OCI-M1 (cell line): ENCODE results near the gene ZNF281.
"Not testable (repeated sequence)": the region's sequence is repeated elsewhere in the genome, so short reads cannot be mapped to it uniquely, and the experiment has no call there.

Experiments
- DNase-seq: peaks from one replicate; lab custom pipeline; 2025; lab: John Stamatoyannopoulos, UW

The ZNF281 gene

GRCh38 chr1:200409761-200410565 lies at the start of gene ZNF281:
ZNF281 (minus strand) TSS chr1:200410036; CDS start chr1:200409705, 331 bp downstream.
- peak; percentile 96 for DNase-seq

- no peak for DNase-seq
Measured at GRCh38 chr1:200458780-200459179, 48.9 kb upstream of the ZNF281 start.

GRCh38 chr1:200457810-200458209 lies 48.0 kb upstream of the ZNF281 start:
- DNase-seq: no peak

GRCh38 chr1:200454425-200454824 lies 44.6 kb upstream of the ZNF281 start:
- no peak for DNase-seq

DNA sequence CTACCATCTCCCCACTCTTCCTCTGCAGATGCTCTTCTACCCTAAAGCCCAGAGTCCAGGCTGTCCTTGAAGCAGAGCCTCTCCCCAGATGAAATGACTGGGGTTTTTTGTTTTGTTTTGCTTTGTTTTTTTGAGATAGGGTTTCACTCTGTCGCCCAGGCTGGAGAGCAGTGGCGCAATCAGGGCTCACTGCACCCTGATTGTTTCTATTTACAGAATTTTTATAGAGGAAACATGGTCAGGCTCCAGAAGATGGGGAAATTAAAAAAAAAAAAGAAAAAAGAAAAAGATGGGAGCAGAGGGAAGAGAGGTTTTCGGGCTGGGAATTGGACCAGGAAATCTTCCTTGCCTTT lies 43.7 kb upstream of the ZNF281 start:
- DNase-seq: no peak

DNA sequence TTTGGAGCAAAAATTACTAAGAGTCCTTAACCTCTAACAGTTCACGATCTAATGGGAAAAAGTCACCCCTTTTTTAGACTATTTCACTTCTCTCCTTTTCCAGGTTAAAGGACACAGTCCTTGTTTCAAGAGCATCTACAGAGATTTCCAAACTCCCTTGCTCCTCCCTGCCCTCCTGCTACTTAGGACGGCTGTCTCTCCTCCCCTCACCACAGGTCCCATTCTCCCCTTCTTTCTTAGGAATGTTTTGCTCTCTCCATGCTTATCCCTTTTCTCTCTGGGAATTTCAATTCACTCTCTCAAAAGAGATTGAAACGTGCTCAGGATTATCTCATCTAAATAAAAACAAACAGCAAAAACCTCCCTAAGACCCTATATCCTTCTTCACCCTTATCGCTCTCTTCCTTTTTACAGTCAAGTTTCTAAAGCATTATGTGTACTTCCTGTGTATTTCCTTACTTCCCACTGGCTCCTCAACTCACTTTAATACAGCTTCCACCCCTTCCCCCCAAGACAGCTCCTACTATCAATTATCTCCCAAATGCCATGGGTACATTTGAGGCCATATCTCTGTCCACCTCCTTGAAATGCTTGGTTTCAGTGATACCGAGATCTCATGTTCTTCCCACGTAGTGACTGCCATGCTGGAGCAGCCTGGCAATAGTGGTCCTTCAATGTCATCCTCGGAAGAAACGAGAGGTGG lies 43.2 kb upstream of the ZNF281 start:
- DNase-seq: peak; percentile 61

DNA sequence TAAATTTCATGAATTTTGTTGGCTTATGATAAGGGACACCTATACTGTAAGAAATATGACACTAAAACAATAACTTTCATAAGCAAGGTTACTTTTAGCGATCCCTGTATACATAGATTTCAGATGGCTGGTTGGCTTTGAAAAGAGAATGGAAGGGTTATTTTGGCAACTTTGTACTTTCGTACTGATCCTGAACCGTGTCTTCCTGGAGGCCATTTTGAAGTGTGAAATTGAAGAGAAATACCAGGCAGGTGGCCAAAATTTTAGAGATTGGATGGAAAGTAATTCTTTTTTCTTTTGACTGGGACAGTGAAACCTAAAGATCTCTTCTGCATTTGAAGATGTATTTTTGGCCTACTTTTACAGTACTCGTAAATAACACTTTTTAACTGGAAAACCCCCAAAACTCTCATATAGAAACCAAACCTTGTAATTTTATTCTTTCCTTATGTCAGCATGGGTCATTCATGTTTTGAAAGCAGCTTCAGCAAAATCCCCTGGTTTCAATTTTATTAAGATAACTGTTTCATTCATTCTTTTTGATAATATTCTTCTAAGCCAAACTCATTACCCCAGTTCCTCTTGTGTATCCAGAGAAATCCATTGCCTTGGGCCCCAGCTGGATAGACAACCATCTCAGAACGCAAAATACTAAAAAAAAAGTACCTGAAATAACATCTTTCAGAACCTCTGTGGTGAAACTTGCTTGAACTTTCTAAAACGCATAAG lies 38.4 kb upstream of the ZNF281 start:
- no peak for DNase-seq

GRCh38 chr1:200445213-200445612 lies 35.4 kb upstream of the ZNF281 start:
- DNase-seq: no peak

- DNase-seq: no peak
Measured at GRCh38 chr1:200444478-200444877, 34.6 kb upstream of the ZNF281 start.

DNA sequence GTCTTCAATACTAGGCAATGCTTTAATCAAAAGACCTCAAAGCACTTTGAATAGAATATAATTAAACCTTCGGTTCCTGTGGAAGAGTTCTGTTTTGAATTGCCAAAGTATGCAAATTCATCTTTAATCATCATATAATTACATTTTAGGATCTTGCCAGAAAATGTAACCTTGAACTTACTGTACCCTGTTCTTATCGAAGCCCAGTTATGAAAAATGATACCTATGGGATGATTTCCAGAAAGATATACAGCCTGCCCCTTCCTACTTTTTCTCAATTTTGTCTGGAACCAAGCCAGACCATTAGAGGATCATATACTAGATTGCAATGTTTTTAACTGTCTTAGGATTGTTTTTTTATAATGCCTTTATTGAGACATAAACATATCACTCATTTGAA lies 34.0 kb upstream of the ZNF281 start:
- no peak for DNase-seq

DNA sequence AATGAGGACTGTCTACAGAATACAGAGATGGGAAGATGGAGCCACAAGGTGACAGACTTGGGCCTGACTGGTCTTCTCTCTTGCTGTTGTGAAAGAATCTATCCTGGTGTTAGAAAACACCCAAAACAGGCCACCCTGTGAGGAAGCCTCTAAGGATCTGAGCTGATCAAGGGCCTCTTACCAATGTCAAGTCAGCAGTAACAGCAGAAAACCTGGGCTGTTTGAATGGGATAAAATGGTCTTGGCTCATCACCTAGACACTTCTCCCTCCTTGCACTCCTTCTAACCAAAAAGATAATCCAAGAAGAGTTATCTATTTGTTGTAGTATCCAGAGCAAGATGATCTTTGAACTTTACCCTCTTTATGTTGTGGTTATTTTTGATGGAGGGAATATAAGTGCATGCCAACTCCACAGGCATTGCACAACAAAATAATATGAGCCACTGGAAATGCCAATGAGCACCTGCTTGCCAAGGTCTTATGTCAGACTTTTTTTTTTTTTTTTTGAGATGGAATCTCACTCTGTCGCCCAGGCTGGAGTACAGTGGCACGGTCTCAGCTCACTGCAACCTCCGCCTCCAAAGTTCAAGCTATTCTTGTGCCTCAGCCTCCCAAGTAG lies 32.8 kb upstream of the ZNF281 start:
- no peak for DNase-seq

DNA sequence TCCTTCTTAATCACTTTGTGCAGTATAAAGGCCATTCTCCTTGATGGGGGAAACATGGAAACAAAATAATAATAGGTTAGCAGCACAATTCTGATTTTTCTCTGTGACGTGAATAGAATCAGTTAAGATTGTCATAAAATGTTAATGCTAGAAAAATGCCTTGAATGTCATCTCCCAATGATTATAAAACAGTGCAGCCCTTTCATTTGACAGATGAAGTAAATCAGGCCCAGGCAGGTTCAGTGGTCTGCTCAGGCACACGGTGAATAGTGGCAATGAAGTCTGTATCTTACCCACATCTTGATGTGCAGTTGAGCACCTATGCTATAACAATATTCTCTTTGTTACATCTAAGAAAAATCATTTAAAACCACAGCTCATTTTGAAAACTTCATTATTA lies 32.2 kb upstream of the ZNF281 start:
- DNase-seq: no peak

- DNase-seq: no peak
Measured at GRCh38 chr1:200438911-200439310, 29.1 kb upstream of the ZNF281 start.

DNA sequence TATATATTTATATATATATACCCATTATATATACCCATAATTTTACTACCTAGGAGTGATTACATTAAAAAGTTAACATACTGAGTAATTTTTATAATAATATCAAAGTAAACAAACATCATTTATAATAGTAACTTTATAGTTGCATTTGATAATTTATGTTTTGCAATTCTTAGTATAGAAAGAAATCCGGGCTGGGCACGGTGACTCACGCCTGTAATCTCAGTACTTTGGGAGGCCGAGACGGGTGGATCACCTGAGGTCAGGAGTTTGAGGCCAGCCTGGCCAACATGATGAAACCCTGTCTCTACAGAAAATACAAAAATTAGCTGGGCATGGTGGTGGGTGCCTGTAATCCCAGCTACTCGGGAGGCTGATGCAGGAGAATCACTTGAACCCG lies 28.6 kb upstream of the ZNF281 start:
- not testable (repeated sequence) for DNase-seq

GRCh38 chr1:200437556-200438203 lies 27.8 kb upstream of the ZNF281 start:
- DNase-seq: peak; percentile 75

GRCh38 chr1:200437088-200437487 lies 27.3 kb upstream of the ZNF281 start:
- no peak for DNase-seq

DNA sequence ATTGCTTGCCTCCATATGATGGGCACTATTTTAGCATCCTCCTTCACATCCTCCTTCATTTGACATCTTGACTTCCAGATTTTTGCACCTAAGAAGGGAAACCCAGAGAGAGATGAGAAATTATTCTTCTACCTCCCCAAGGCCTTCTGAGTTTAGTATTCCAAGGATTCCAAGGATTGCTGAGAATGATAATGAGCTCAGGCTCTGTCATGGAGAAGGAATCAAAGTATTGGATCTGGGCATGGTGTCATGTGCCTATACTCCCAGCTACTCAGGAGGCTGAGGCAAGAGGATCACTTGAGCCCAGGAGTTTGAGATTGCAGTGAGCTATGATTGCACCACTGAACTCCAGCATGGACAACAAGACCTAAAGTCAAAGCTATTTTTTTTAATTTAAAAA lies 26.6 kb upstream of the ZNF281 start:
- DNase-seq: no peak

DNA sequence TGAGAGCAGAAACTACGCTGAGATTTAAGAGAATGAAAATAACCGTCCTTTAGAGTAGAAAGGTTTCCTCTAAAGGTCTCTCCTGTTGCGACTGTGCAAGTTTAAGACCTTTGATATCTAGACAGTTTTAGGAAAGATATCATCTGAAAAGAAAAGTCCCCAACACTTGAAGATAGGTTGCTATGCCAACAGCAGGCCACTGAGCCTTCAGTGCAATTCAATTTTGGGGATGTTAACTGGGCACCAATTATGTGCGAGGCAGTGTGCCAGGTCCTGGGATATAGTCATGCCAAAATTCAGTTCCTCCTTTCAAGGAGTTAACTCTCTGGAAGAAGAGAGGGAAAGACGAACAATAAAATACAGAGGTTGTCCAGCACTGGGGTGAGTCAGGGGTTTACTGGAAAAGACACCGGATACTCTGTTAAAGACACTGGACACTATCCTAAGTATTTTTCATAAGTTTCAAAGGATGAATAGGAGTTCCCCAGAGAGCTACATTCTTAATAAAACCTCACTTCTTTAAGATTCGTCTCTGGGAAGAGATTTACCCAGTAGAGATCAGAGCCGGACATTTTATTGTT lies 25.5 kb upstream of the ZNF281 start:
- DNase-seq: no peak

- DNase-seq: no peak
Measured at GRCh38 chr1:200433586-200433985, 23.8 kb upstream of the ZNF281 start.

- DNase-seq: peak; percentile 24
Measured at GRCh38 chr1:200432586-200432985, 22.8 kb upstream of the ZNF281 start.

- DNase-seq: peak; percentile 37
Measured at GRCh38 chr1:200429221-200429751, 19.4 kb upstream of the ZNF281 start.
